Nephron (organoid): ENCODE measurements around the gene PRXL2A.

ENCODE experiments used
- H3K27ac Mint-ChIP-seq, 3 experiments: 2 replicates each; pipeline ENCODE4 v1.8.0; 2020; ENCODE audit warnings: mixed read lengths in 3 of 3, mild to moderate bottlenecking in 2 of 3, moderate library complexity in 1 of 3
- H3K27me3 Mint-ChIP-seq: 2 replicates; pipeline ENCODE4 v1.8.0; 2021; ENCODE audit warnings: low read depth, mild to moderate bottlenecking, moderate library complexity, mixed read lengths
- H3K36me3 Mint-ChIP-seq: 2 replicates; pipeline ENCODE4 v1.8.0; 2020; ENCODE audit warnings: low read depth, mixed read lengths
- H3K4me1 Mint-ChIP-seq: 2 replicates; pipeline ENCODE4 v1.8.0; 2020; ENCODE audit warnings: mixed read lengths
- H3K4me3 Mint-ChIP-seq, 3 experiments: 2 replicates each; pipeline ENCODE4 v1.8.0; 2020; ENCODE audit warnings: mild to moderate bottlenecking in 3 of 3, mixed read lengths in 3 of 3, moderate library complexity in 2 of 3
- H3K9me3 Mint-ChIP-seq: 2 replicates; pipeline ENCODE4 v1.8.0; 2020; ENCODE audit warnings: mixed read lengths
- TF ChIP-seq, protein P1 (sequence below), 3 experiments: fragments of 200-600 bp; sonication (generic); IDR thresholded peaks; one replicate each; pipeline ENCODE4 v1.5.0; 2021; ENCODE audit warnings: antibody characterized with exemption in 3 of 3; ENCODE audit not compliant: unreplicated experiment in 3 of 3

PRXL2A gene

DNA sequence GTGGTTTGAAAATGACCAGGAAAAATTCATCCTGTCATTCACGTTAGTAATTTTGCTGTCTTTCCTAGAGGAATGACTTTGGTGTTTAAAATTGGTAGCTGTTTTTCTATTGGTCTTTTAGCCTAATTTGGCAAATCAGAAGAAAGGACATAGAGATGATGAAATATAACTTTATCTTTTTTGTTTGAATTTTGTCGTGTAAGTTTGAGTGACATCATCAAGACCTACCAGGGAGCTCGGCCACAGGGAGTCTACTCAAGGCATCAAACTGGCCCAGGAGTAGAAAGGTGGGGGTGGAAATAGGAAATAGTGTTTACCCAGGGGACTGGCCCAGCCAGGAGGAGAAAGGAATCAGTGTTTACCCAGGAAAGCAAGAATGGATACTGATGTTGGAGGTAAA lies 24.8 kb downstream of the PRXL2A start:
- Mint-ChIP-seq H3K27ac (no peak overlapping the region), H3K36me3 (peaks cover 43% of the 10 kb centered on the region), H3K9me3 (no peaks in the 10 kb centered on the region), H3K27me3 (no peaks in the 10 kb centered on the region), H3K4me1 (no peaks in the 10 kb centered on the region), H3K4me3 (no peak overlapping the region)
- TF ChIP-seq, protein P1, sequence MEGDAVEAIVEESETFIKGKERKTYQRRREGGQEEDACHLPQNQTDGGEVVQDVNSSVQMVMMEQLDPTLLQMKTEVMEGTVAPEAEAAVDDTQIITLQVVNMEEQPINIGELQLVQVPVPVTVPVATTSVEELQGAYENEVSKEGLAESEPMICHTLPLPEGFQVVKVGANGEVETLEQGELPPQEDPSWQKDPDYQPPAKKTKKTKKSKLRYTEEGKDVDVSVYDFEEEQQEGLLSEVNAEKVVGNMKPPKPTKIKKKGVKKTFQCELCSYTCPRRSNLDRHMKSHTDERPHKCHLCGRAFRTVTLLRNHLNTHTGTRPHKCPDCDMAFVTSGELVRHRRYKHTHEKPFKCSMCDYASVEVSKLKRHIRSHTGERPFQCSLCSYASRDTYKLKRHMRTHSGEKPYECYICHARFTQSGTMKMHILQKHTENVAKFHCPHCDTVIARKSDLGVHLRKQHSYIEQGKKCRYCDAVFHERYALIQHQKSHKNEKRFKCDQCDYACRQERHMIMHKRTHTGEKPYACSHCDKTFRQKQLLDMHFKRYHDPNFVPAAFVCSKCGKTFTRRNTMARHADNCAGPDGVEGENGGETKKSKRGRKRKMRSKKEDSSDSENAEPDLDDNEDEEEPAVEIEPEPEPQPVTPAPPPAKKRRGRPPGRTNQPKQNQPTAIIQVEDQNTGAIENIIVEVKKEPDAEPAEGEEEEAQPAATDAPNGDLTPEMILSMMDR (IDR thresholded peaks at IDR 0.05; ENCODE audit: unreplicated experiment in 3 of 3) = no peak

DNA sequence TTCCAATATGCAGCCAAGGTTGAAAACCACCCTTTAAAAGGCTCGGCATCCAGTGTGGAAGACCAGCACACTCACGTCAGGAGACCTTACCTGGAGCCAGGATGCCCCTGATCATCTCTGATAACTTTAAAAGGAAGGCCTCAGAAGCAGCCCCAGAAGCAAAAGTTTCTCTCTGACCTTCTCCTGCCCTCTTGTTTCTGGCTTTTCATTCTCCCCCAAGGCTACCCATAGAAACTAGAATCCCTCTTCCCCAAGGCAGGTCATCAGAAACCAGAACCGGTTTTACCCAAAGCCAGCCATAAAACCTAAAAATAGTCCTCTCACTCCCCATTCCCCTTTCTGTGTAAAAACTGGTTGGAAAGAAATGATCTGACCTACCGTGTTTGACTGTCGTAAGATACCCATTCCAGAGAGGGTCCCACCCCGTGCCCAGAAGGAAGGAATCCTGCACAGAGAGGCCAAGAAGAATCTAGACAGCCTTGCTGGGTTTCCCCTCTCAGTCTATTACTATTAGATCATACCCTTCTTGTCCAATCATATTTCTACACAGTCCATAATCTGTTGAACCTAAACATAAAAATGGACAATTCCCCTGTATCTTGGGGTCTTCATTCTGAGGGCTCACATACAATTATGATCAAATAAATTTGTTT lies 28.2 kb downstream of the PRXL2A start:
- Mint-ChIP-seq H3K27me3 (no peaks in the 10 kb centered on the region), H3K4me3 (no peak overlapping the region), H3K36me3 (peaks cover 23% of the 10 kb centered on the region), H3K9me3 (no peaks in the 10 kb centered on the region), H3K27ac (peak overlapping the region in 1 of 3 experiments; percentile 5), H3K4me1 (no peaks in the 10 kb centered on the region)
- TF ChIP-seq, protein P1 (IDR thresholded peaks at IDR 0.05; ENCODE audit: unreplicated experiment in 3 of 3) = no peak

DNA sequence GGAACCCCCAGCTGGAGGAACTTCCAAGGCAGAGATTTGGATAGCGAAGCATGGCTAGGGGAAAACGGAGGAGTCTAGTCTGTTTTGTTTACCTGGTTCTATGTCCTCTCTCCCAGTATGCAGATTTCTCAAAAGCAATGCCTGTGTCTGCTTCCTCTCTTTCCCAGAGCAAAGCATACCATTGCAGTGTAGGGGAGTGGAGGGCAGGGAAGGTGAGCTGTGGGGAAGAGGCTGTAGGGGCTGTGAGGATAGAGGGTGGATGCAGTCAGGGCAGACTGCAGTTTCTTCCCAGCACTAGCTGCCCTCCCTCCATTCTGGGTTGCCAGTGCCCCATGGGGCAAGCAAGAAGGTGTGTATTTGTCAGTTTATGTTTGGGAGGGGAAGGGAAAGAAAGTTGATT lies 28.9 kb downstream of the PRXL2A start:
- H3K4me1 Mint-ChIP-seq = no peaks in the 10 kb centered on the region

DNA sequence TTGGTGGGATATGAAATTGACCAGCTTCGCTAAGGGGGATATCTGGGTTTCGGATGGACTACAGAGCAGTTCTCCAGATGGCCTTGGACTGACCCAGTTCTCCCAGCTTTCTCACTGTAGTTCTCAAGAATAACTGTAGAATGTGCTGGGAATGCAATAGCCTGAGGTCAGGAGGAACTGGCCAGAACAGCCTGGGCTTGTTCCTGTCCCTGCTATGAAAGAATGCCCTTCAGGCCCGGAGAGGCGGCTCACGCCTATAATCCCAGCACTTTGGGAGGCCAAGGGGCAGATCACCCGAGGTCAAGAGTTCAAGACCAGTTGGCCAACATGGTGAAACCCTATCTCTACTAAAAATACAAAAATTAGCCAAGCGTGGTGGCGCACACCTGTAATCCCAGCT lies 33.5 kb downstream of the PRXL2A start:
- Mint-ChIP-seq H3K27me3 (no peaks in the 10 kb centered on the region), H3K4me1 (peaks cover 25% of the 10 kb centered on the region), H3K27ac (no peak overlapping the region), H3K4me3 (no peak overlapping the region), H3K36me3 (no peaks in the 10 kb centered on the region), H3K9me3 (no peaks in the 10 kb centered on the region)
- TF ChIP-seq, protein P1 (IDR thresholded peaks at IDR 0.05; ENCODE audit: unreplicated experiment in 3 of 3) = no peak

More for the DNA sequence above, 28.9 kb downstream of the PRXL2A start:
- Mint-ChIP-seq H3K27me3 (no peaks in the 10 kb centered on the region), H3K27ac (peak overlapping the region in 1 of 3 experiments; percentile 5), H3K36me3 (peaks cover 17% of the 10 kb centered on the region), H3K9me3 (no peaks in the 10 kb centered on the region), H3K4me3 (no peak overlapping the region)
- TF ChIP-seq, protein P1 (IDR thresholded peaks at IDR 0.05; ENCODE audit: unreplicated experiment in 3 of 3) = no peak

DNA sequence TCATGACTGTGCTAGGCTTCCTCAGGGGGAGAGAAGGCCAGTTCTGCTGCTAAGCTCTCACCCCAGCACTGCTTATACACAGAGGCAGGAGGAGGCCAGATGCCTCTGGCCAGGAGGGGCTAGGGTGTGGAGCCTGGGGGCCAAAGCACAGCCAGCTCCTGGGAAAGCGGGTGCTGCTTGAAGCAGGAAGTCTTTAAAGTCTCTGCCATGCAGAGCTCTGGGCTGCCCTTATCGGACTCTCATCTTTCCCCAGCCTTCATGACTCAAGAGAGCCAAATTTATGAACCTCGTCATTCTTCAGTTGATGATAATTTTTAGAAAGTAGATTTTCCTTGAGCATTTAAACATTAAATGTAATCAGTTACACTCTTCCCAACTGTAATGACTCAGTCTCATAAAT lies 34.5 kb downstream of the PRXL2A start:
- TF ChIP-seq, protein P1 (IDR thresholded peaks at IDR 0.05; ENCODE audit: unreplicated experiment in 3 of 3) = no peak
- H3K36me3 Mint-ChIP-seq = no peaks in the 10 kb centered on the region
- H3K27ac Mint-ChIP-seq = no peak overlapping the region
- peaks cover 5% of the 10 kb centered on the region for H3K27me3 Mint-ChIP-seq
- H3K4me1 Mint-ChIP-seq = peaks cover 32% of the 10 kb centered on the region
- H3K4me3 Mint-ChIP-seq = no peak overlapping the region
- H3K9me3 Mint-ChIP-seq = no peaks in the 10 kb centered on the region

DNA sequence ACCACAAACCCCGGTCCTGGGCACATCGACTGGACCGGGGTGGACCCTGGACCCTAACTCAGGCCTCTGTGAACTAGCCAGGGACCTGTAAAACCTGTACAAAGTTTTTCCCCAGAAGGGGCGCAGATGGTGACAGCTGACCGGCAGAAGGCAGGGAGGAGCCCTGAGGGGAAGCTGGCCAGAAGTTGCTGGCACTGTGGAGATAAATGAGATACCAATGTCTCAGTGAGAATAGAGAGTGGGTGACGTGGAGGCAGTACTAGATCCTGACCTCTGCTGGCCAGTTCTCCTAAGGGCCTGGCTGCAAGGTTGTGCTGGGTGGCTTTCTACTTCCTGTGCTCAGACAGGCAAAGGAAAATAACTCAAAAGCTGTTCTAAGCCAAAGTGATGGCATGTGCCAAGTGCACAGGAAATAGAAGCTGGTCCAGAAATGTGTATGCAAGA lies 35.2 kb downstream of the PRXL2A start:
- peaks cover 32% of the 10 kb centered on the region for H3K4me1 Mint-ChIP-seq
- no peak overlapping the region for H3K4me3 Mint-ChIP-seq
- peak overlapping the region in 2 of 3 experiments; percentile 38 to 42 for H3K27ac Mint-ChIP-seq

More for the DNA sequence above, 35.2 kb downstream of the PRXL2A start:
- Mint-ChIP-seq H3K36me3 (no peaks in the 10 kb centered on the region), H3K27me3 (peaks cover 5% of the 10 kb centered on the region), H3K9me3 (no peaks in the 10 kb centered on the region)
- TF ChIP-seq, protein P1 (IDR thresholded peaks at IDR 0.05; ENCODE audit: unreplicated experiment in 3 of 3) = no peak
